ENCODE results near the gene CTSS.

The CTSS gene

GRCh38 chr1:150696590-150696989 lies 69.0 kb downstream of the CTSS start:
- DNase-seq, result no peak

- no peak for DNase-seq
Measured at GRCh38 chr1:150696162-150696561, 69.4 kb downstream of the CTSS start.

GRCh38 chr1:150695561-150695960 lies 70.0 kb downstream of the CTSS start:
- no peak for DNase-seq

- no peak for DNase-seq
Measured at GRCh38 chr1:150692720-150693119, 72.9 kb downstream of the CTSS start.

DNA sequence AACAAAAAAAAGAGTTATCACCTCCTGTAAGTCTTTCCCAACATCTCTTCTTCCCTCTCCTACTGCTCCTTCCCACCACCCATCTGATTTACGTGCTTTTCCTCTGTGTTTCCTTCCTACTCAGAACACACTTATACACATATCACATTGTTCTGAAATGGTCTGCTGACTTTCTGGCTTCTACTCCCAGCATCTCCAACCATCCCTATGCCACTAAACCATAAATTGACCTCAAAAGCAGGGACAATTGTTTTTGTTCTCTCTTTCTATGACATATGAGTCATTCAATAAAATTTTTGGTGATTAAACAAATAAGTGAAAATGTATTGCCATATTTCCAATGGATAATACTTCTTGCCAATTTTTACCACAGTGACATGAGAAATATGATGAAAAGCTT lies 76.8 kb downstream of the CTSS start:
- DNase-seq, result no peak

- DNase-seq, result no peak
Measured at GRCh38 chr1:150686275-150686674, 79.3 kb downstream of the CTSS start.

DNA sequence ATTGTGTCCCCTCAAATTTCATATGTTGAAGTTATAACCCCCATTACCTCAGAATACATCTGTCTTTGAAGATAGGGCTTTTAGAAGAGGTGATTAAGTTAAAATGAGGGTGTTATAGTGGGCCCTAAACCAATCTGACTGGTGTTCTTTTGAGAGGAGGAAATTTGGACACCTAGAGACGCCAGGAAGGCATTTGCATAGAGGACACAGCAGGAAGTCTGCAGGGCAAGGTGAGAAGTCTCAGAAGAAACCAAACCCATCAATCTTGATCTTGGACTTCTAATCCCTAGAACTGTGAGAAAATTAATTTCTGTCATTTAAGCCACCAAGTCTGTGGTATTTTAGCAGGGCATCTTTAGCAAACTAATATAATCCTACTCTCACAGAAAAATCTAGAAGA lies 81.7 kb downstream of the CTSS start:
- DNase-seq, result no peak

Data from NCI-H146 (cell line).